GM19351 (cell line): ENCODE data around the gene RIN3.

Experiments used
- ATAC-seq: cut with Tn5 transposase; IDR thresholded peaks from one replicate; pipeline ENCODE4 v1.9.1; 2021; ENCODE audit warnings: mild to moderate bottlenecking, moderate library complexity; ENCODE audit not compliant: unreplicated experiment

The RIN3 gene

GRCh38 chr14:92486881-92487280 is 26.7 kb upstream of the RIN3 start:
- ATAC-seq = no peak

DNA sequence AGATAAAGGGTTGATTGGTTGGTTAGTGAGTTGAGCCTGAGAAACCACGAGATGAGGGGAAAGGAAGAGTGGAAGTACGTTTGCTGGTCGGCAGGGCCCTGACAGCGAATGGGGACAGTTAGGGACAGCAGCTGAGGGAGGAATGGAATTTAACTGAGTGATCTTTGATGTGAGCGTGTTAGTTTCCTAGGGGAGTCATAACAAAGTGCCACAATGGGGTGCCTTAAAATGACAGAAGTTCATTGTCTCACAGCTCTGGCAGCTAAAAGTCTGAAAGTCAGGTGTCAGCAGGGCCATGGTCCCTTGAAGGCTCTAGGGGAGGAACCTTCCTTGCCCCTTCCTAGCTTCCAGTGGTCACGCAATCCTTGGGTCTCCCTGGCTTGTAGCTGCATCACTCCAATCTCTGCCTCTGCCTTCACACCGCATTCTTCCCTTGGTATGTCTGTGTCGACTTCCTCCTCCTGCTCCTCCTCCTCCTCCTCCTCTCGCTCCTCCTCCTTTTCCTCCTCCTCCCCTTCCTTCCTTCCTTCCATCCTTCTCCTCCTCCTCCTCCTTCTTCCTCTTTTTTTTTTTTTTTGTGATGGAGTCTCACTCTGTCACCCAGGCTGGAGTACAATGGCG is 26.0 kb upstream of the RIN3 start:
- ATAC-seq = no peak

DNA sequence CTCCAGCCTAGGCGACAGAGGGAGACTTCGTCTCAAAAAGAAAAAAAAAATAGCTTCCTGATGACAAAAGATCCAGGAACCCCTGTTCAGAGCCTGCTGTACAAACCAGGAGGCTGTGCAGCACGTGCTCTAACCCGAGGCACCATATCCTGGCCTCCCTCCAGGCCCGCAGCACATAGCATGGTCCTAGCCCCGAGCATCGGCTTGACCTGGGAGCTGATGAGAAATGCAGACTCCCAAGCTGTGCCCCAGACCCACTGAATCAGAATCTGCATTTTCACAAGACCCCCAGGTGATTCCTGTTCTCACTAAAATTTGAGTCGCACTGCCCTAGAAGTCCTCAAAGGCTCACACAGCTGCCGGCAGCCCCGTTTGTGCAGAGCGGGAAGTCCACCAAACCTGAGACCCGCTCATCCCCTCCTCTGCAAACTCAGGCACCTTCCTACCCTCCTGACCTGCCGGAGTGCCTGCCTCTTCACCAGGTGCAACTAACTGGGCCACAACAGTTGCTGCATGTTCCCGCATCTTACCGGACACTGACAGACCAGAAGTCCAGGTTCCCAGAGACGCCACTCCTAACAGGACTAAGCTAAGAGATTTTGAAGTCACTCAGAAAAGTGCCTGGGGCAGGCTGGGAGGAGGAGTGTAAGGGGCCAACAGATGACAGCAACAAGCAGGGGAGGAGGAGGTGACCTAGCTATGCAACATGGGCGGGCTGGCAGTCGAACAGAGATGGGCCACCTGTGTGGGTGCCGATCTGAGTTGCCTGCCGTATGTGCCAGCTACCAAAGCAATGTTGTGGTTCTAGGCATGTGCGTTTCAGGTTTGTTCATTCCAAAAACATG is 24.0 kb upstream of the RIN3 start:
- ATAC-seq = no peak

DNA sequence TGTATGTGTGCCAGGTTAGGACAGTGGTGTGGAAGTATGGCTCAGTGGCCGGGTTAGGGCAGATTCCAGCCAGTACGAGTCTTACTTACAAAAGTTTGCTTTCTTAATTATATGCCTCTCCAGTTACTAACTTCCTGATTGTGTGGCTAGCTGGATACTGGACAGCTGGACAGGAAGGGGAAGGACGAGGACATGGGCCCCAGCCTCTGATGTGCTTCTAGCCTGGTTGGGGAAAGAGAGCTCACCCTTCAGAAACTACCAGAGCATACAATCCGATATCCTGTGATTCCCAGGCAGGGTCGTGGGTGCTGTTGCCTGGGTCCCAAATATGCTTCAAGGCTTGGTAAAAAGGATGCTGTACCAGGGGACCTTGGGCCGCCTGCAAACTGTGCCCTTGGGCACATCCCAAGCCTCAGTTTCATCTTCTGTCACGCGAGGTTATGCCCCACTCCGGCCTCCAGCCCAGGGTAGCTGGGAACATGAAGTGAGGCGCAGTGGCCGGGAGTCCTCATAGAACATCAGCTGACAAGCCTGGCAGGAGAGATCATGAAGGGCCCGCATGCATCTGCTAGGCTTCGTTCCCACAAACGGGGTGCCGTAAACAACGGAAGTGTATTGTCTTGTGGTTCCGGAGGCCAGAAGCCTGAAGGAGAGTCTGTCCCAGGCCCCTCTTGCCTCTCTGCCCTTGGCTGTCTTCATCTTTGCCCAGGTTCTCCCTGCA is 23.2 kb upstream of the RIN3 start:
- no peak for ATAC-seq

DNA sequence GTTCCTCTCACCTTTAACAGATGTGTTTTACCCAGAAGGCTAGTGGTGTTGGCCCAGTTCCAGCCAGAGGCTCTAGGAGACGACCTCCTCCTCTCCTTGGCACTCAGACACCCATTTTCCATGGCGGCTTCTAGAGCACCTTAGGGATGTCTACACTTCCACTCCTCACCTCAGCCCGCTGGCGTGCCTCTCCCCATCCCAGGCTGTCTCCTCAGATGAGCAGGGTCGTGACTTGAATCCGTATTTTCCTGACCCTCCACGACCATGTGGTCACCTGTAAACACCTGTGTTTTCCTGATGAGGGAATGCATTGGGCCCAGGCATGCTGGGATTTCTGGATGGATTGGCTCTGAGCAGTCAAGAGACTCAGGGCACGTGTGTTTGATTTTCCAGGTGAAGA is 21.8 kb upstream of the RIN3 start:
- no peak for ATAC-seq

DNA sequence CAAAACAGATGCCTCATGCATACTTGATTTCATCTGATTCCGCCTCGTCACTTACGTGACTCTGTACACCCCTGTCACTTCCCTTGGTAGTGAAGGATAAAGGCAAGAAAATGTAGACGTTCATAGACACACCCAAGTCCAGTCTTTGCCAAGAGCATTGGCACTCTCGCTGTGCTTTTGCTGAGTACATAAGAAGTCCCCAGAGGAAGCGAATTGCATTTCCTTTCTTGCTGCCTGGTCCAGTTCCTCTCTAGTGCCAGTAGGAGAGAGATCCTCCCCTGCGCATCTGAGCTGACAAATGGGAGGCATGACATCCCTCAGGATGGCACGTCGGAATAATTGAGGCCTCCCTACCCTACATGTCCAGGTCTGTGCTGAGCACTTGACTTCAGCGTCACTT is 21.3 kb upstream of the RIN3 start:
- ATAC-seq = no peak

DNA sequence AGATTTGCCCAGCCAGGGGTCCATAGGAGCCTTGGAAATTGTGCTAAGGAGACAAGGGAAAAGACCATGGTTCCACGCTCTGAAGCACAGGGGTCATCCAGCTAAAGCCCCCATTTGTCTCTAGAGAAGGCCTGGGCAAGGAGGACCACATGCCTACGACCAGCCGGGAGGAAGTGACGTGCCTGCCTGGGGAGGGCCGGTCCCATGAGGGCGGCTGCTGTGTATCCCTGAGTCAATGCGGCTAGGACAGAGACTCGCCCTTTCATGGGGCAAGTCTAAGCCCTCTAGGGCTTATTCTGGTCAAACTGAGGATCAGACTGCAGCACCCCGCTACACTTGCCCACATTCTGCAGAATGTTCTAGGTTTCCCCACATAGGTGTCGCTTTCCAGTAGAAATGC is 20.6 kb upstream of the RIN3 start:
- ATAC-seq = no peak

- no peak for ATAC-seq
Observed at GRCh38 chr14:92493492-92493891, 20.1 kb upstream of the RIN3 start.

DNA sequence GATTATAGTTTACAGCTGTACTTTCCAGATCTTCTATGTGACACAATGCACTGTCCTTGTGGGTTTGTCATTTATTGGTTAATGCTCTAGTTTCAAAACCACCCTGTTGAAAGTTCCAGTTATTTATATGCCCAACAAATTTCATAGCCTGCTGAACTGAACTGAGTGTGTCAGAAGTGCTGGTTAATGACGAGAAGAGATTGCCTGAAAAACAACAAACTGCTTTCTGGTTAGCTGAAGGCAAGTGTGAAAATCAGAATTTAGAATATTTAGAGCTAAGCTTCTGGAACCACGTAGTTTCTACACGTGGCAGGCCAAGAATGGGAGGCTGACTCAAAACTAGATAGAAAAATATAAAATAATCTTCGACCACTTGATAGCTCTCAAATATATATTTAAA is 19.1 kb upstream of the RIN3 start:
- ATAC-seq = peak; percentile 69

DNA sequence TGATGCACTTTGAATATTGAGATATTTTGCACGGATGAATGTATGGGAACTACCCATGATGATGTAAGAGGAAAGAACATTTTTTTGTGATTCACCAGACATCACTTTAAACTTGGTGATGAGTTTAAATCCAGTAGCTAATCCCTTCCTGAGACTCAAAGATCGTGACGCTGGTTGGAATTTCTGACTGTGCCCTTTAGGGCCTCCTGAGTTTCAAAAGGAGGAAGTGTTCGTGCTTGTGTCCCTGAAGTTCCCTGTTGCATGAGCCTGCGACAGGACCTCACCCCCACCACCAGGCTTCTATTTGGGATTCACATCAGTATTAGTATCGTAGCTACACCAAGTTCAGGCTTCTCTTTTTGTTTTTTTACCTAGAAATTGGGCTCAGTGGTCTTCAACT is 18.6 kb upstream of the RIN3 start:
- ATAC-seq = no peak

DNA sequence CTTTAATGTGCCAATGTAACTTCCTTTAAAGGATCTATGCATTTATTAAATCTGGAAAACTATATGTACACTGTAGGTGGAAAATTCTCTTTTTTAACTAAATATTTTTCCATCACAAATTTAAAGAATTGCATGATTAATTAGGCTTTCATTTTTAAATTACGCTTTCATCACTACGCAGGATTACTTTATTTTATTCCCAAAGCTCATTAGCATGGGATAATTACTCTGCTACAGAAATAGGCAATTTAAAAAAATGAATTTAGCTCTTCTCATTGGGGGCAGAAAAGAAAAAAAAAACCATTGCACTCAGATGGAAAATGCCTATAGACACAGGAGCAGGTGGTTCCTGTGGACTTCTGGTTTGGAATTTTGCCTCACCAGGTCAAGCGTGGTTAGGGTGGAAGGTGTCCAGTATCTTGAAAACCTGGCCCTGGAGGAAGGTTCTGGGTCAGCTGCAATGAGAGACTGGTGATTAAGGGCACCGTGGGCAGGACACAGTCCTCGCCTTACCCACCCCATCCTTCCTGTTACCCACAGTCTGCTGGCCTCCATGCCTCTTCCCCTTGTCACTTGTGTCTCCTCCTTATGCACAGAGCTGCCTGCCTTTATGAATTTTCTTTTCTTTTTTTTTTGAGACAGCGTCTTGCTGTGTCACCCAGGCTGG is 17.3 kb upstream of the RIN3 start:
- no peak for ATAC-seq

DNA sequence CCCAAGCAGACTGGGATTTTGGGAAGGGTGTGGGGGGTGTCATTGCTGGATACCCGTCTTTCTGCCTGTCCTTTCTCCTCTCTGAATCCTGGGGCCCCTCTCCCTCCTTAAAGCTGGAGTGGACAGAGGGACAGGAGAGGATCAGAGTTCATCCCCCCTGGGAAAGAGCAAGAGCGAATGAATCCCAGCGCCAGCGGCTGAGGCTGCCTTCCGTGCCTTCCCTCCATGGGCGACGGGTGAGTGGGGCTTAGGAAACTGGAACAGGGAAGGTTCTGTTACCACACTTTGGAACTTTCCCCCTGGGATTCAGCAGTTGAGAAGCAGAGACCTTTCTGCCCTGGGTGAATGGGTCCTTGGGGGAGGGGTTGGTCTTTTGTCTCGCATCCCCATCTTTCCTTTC is 16.2 kb upstream of the RIN3 start:
- no peak for ATAC-seq

DNA sequence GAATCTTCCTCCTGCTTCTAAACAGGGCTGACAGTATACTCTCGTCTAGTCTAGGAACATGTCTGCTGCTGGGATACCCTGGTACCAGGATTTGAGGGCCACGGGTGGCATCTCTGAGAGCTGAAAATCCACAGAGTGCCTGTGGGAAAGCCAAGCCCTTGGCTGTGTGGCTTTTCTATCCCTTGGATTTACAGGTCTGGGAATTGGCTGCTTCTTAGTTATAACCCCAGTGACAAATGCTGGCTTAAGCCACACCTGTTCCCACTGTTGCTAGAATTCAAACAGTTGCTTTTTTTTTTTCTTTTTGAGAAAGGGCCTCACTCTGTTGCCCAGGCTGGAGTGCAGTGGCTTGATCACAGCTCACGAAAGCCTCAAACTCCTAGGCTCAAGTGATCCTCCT is 14.3 kb upstream of the RIN3 start:
- no peak for ATAC-seq

DNA sequence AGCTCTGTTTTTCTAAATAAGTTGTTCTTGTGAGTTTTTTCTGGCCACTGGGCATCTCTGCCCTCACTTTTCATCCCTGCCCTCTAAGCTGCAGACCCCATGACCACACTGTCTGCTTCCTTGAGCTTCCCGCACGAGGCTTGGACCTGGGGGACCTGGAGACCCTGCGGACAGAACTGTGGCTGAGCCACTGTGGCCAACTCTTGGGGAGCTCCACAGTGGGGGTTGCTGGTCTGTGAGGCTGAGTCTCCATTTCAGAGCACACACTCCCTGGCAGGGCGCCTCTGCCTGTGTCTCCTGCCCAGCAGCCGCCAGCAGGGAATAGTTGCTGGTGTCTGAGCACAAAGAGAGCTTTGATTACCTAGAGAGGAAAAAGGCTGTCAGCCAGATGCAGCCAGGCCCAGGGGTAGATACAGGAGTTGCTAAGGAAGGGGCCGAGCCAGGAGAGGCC is 13.1 kb upstream of the RIN3 start:
- ATAC-seq = no peak

GRCh38 chr14:92501891-92502351 is 11.7 kb upstream of the RIN3 start:
- ATAC-seq = no peak

DNA sequence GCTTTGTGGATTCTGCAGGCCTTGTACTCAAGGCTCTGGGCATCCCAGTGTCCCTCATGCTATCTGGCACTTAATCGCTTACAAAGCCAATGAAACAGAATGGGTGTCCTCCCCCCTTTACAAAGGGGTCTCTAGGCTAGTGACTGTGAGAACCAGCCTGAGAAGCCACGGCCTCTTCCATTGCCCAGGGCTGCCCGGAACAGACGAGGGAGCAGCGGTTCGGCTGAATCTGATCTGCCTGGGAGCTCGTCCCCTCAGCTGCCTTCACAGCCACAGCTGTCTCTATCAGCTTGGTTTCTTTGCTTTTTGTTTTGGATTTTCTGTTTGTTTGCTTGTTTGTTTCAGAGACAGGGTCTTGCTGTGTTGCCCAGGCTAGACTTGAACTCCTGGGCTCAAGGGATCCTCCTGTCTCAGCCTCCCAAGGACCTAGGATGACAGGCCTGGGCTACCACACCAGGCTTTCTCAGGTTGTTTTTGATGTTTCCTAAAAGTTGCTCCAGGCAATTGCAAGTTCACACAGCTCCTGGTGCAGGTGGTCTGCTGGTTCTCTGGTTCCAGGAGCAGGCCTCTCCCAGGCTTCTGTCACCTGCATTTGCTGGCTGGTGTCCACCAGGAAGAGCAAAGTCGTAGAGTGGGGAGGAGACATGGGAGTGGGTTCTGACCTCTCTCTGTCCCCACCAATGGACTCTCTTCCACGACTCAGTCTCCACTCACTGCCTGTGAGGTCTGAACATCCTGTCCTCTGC is 10.9 kb upstream of the RIN3 start:
- no peak for ATAC-seq

DNA sequence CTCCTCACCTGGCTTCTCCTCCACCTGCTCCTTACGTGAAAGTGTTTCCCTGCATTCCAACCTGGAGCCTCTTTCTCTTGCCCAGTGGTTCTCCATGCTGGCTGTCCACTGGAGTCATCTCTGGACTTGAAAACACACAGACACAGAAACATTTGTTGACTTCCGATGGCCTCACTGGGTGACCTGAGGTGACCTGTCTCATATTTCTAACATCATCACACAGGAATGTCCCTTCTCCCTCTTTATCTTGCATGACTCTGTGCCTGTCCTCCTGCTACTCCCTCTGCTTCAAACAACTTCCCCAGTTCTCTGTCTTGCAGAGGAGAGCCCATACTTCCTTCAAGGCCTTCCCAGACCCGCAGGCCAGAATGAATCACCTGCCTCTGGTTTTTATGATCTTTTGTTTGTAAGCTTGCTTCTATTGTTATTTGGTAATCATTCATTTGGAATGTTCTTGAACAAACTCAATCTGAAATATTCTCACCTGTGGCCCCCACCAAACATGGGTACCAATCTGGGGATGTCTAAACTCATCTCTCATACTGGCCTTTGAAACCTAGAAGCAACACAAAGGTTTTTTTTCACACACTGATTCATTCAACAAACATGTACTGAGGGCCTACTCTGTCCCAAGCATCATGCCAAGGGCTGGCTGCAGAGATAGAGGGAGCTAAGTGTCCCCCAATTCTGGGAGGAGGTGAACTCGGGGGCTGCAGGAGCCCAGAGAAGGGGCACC is 9.7 kb upstream of the RIN3 start:
- no peak for ATAC-seq

DNA sequence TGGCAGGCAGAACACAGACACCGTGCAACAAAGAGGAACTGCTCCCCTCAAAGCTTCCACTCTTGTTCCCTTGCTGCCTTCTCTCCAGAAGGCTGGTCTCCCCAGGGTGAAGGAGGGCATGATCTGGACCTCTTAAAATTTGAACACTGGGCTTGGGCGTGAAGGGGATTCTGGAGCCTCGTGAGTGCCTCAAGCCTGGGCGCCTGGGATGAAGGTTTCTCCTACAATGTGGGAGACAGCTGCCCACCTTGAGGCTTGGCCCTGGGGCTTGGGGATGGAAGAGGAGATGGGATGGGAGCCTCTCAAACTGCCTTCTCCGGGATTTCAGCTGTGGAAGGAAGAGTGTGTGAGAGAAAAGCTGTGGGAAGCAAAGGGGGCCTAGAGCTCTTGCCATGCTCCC is 7.8 kb upstream of the RIN3 start:
- no peak for ATAC-seq

DNA sequence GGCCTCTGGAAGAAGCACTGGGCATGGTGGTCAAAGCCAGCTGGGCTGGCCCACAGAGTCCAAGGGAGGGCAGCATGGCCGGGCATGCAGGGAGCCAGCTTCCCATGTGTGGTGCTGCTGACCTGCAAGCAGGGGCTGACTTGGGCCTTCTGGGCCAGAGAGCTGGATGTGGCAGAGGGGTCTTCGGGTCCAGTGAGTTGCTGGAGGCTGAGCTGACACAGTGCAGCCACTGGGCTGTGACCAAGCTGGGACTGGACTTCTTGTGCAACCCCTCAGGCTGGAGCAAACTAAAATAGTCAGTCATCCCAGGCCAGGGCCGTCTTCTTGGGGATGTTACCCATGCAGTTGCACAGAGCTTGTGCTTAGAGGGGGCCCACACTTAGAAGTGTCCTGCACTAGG is 7.3 kb upstream of the RIN3 start:
- ATAC-seq = no peak

DNA sequence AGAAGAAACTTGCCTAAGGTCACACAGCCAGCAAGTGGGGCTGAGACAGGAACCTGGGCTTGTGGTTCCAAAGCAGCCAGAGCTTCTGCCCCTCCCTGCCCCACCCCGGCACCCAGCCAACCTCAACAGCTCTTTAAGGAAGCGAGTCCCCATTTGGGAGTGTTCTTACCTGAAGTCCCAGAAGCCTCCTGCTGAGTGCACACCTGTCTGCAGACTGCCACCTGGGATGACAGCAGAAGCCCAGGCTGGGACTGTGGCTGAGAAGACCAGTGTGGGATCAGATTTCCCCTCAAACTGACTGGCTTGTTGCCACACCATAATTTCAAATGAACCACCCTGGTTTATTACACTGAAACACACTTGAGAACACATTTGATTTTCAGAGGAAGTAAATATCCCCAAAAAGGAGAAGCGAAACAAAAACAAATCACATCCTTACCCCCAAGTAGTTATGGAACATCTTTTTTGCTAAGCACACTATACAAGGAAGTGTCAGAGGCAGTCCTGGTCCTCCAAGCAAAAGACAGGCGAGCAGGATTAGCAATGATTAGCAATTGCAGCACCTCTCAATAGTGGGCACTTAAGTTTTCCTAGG is 6.3 kb upstream of the RIN3 start:
- ATAC-seq = peak; percentile 72
